Fibroblast of mammary gland (primary cell): ENCODE data around the gene DEPDC5.

Experiments used
- DNase-seq: peaks from one replicate; pipeline ENCODE4 v3.0.0-alpha.2; 2010; ENCODE audit warnings: low read depth
- H3K4me3 ChIP-seq: 2 replicates; pipeline ENCODE4 v1.5.1; 2011; ENCODE audit warnings: low read depth, mild to moderate bottlenecking, low read length, moderate library complexity; ENCODE audit not compliant: control insufficient read depth
- CTCF ChIP-seq: conservative IDR thresholded peaks from 2 replicates; pipeline ENCODE4 v1.5.1; 2011; ENCODE audit warnings: low read depth, low read length, inconsistent platforms; ENCODE audit not compliant: control insufficient read depth, insufficient read depth

Gene DEPDC5

GRCh38 chr22:31838917-31839316 lies 85.1 kb downstream of the DEPDC5 start:
- no peak for TF ChIP-seq CTCF
- H3K4me3 ChIP-seq: no peak overlapping the region
- DNase-seq: no peak

GRCh38 chr22:31839986-31840385 lies 86.2 kb downstream of the DEPDC5 start:
- DNase-seq: no peak
- no peak for TF ChIP-seq CTCF

GRCh38 chr22:31840585-31840984 lies 86.8 kb downstream of the DEPDC5 start:
- no peak overlapping the region for H3K4me3 ChIP-seq
- TF ChIP-seq CTCF: no peak
- no peak for DNase-seq

More at GRCh38 chr22:31839986-31840385, 86.2 kb downstream of the DEPDC5 start:
- H3K4me3 ChIP-seq: no peak overlapping the region

- no peak for TF ChIP-seq CTCF
- DNase-seq: peak; percentile 17
- H3K4me3 ChIP-seq: no peak overlapping the region
Measured at GRCh38 chr22:31841078-31841827, 87.4 kb downstream of the DEPDC5 start.

GRCh38 chr22:31843526-31843925 lies 89.7 kb downstream of the DEPDC5 start:
- TF ChIP-seq CTCF: no peak
- no peak overlapping the region for H3K4me3 ChIP-seq
- DNase-seq: no peak

GRCh38 chr22:31844941-31845340 lies 91.1 kb downstream of the DEPDC5 start:
- no peak for TF ChIP-seq CTCF
- no peak overlapping the region for H3K4me3 ChIP-seq
- no peak for DNase-seq
